GM20000 (cell line): ENCODE measurements around the gene TET2.

Experiments
- DNase-seq: peaks from one replicate; pipeline ENCODE4 v3.0.0; 2012; ENCODE audit warnings: low spot score
- TF ChIP-seq, protein P1 (sequence below): IDR thresholded peaks from 2 replicates; pipeline ENCODE4 v1.5.1; 2012; ENCODE audit warnings: mild to moderate bottlenecking, control low read depth; ENCODE audit errors: extremely low read depth, missing control alignments

The TET2 gene

DNA sequence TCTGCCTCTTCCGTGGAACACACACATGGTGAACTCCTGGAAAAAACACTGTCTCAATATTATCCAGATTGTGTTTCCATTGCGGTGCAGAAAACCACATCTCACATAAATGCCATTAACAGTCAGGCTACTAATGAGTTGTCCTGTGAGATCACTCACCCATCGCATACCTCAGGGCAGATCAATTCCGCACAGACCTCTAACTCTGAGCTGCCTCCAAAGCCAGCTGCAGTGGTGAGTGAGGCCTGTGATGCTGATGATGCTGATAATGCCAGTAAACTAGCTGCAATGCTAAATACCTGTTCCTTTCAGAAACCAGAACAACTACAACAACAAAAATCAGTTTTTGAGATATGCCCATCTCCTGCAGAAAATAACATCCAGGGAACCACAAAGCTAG, 87.9 kb downstream of the TET2 start:
- TF ChIP-seq, protein P1, sequence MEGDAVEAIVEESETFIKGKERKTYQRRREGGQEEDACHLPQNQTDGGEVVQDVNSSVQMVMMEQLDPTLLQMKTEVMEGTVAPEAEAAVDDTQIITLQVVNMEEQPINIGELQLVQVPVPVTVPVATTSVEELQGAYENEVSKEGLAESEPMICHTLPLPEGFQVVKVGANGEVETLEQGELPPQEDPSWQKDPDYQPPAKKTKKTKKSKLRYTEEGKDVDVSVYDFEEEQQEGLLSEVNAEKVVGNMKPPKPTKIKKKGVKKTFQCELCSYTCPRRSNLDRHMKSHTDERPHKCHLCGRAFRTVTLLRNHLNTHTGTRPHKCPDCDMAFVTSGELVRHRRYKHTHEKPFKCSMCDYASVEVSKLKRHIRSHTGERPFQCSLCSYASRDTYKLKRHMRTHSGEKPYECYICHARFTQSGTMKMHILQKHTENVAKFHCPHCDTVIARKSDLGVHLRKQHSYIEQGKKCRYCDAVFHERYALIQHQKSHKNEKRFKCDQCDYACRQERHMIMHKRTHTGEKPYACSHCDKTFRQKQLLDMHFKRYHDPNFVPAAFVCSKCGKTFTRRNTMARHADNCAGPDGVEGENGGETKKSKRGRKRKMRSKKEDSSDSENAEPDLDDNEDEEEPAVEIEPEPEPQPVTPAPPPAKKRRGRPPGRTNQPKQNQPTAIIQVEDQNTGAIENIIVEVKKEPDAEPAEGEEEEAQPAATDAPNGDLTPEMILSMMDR, result no peak
- no peak for DNase-seq

DNA sequence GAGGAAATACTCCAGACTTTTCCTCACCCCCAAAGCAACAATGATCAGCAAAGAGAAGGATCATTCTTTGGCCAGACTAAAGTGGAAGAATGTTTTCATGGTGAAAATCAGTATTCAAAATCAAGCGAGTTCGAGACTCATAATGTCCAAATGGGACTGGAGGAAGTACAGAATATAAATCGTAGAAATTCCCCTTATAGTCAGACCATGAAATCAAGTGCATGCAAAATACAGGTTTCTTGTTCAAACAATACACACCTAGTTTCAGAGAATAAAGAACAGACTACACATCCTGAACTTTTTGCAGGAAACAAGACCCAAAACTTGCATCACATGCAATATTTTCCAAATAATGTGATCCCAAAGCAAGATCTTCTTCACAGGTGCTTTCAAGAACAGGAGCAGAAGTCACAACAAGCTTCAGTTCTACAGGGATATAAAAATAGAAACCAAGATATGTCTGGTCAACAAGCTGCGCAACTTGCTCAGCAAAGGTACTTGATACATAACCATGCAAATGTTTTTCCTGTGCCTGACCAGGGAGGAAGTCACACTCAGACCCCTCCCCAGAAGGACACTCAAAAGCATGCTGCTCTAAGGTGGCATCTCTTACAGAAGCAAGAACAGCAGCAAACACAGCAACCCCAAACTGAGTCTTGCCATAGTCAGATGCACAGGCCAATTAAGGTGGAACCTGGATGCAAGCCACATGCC, 89.7 kb downstream of the TET2 start:
- peak; percentile 17 for DNase-seq
- TF ChIP-seq, protein P1, result no peak

DNA sequence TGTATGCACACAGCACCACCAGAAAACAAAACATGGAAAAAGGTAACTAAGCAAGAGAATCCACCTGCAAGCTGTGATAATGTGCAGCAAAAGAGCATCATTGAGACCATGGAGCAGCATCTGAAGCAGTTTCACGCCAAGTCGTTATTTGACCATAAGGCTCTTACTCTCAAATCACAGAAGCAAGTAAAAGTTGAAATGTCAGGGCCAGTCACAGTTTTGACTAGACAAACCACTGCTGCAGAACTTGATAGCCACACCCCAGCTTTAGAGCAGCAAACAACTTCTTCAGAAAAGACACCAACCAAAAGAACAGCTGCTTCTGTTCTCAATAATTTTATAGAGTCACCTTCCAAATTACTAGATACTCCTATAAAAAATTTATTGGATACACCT, 90.2 kb downstream of the TET2 start:
- no peak for DNase-seq

DNA sequence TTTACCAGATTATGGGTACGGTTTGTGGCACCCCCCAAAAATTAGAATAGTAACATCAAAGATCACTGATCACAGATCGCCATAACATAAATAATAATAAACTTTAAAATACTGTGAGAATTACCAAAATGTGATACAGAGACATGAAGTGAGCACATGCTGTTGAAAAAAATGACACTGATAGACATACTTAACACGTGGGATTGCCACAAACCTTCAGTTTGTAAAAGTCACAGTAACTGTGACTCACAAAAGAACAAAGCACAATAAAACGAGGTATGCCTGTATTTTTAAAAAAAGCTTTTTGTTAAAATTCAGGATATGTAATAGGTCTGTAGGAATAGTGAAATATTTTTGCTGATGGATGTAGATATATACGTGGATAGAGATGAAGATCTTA, 93.4 kb downstream of the TET2 start:
- no peak for DNase-seq
- TF ChIP-seq, protein P1, result no peak

More for the DNA sequence above, 90.2 kb downstream of the TET2 start:
- TF ChIP-seq, protein P1, result no peak

- TF ChIP-seq, protein P1, result no peak
- DNase-seq, result no peak
Measured at GRCh38 chr4:105241451-105241850, 94.8 kb downstream of the TET2 start.

DNA sequence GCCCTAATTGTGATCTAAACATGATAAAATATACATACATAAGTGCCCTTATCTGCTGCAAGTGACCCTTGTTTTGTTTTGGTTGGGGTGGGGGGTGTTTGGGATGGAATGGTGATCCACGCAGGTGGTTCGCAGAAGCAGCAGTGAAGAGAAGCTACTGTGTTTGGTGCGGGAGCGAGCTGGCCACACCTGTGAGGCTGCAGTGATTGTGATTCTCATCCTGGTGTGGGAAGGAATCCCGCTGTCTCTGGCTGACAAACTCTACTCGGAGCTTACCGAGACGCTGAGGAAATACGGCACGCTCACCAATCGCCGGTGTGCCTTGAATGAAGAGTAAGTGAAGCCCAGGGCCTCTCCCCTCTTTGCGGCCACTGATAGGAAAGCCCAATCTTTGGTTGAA, 96.8 kb downstream of the TET2 start:
- no peak for DNase-seq
- TF ChIP-seq, protein P1, result no peak

- no peak for DNase-seq
Measured at GRCh38 chr4:105246712-105247111, 100.0 kb downstream of the TET2 start.

More at GRCh38 chr4:105246712-105247111, 100.0 kb downstream of the TET2 start:
- TF ChIP-seq, protein P1, result no peak
